GM12878 (cell line): ENCODE measurements around the gene RBM26. TPM values are rescaled to one million over a fixed set of nuclear protein-coding genes. Genes with fewer than 3 reads are reported as not detected.

Experiments used
- ATAC-seq: fragments of 200-7000 bp; cut with Tn5 transposase; 3 replicates; pipeline ENCODE4 v1.9.1; 2020; ENCODE audit warnings: mild to moderate bottlenecking, moderate library complexity
- BruUV-seq: library from RNA; stranded (reverse); fragments of 400-500 nt; replicated peaks from 2 replicates; lab custom pipeline; 2021; lab: Mats Ljungman, UMichigan
- CTCF ChIA-PET: fragments of 300-600 bp; sonication (Branson Sonifier 250); formaldehyde crosslinking; extraction: SDS; loops from one replicate; lab custom pipeline; 2021; ENCODE audit warnings: inconsistent platforms; lab: Yijun Ruan, JAX
- POLR2A ChIA-PET: fragments of 350-600 bp; formaldehyde crosslinking; extraction: SDS; loops from one replicate; lab custom pipeline; 2021; ENCODE audit warnings: inconsistent platforms; lab: Charles Lee
- RAD21 ChIA-PET: fragments of 300-600 bp; sonication (Branson Sonifier 250); formaldehyde crosslinking; loops from one replicate; lab custom pipeline; 2023; ENCODE audit warnings: antibody characterized with exemption; ENCODE audit not compliant: unreplicated experiment; lab: Charles Lee
- SMC1A ChIA-PET: fragments of 300-600 bp; sonication (Branson Sonifier 250); formaldehyde crosslinking; loops from one replicate; lab custom pipeline; 2023; ENCODE audit not compliant: unreplicated experiment, uncharacterized antibody; lab: Charles Lee
- DNase-seq: peaks from one replicate; pipeline ENCODE4 v3.0.0-alpha.2; 2011; ENCODE audit warnings: low read depth, low spot score
- FAIRE-seq: peaks from 3 replicates; lab custom pipeline; 2011; peaks lifted over from hg19 to GRCh38; lab: Jason Lieb, UNC
- H2AFZ ChIP-seq: 2 replicates; pipeline ENCODE4 v1.6.0; 2011; ENCODE audit warnings: low read depth, low read length, control low read depth; ENCODE audit not compliant: control insufficient read depth
- H3K27ac ChIP-seq: 2 replicates; pipeline ENCODE4 v1.5.1; 2011; ENCODE audit warnings: control low read depth; ENCODE audit not compliant: control insufficient read depth, insufficient read depth
- H3K27me3 ChIP-seq, 2 experiments: replicated peaks in 1 of 2; 2 replicates each; pipeline versions ENCODE4 v1.6.0 to v1.6.1; 2011; ENCODE audit warnings: low read length in 1 of 2; ENCODE audit not compliant: control insufficient read depth in 2 of 2, insufficient read depth in 2 of 2
- H3K36me3 ChIP-seq, 2 experiments: 2 replicates each; pipeline ENCODE4 v1.5.1; 2011; ENCODE audit warnings: low read length in 1 of 2; ENCODE audit not compliant: control insufficient read depth in 2 of 2, insufficient read depth in 2 of 2
- H3K4me1 ChIP-seq: 2 replicates; pipeline ENCODE4 v1.6.1; 2011; ENCODE audit warnings: mild to moderate bottlenecking, low read length, moderate library complexity, mixed read lengths; ENCODE audit not compliant: control insufficient read depth, insufficient read depth
- H3K4me2 ChIP-seq: 2 replicates; pipeline ENCODE4 v1.6.0; 2011; ENCODE audit warnings: control low read depth; ENCODE audit not compliant: control insufficient read depth, insufficient read depth
- H3K4me3 ChIP-seq: fragments of 200-600 bp; sonication (generic); 2 replicates; pipeline ENCODE4 v1.5.1; 2016
- H3K79me2 ChIP-seq: 2 replicates; pipeline ENCODE4 v1.6.0; 2011; ENCODE audit warnings: low read length; ENCODE audit not compliant: control insufficient read depth, insufficient read depth
- H3K9ac ChIP-seq: 2 replicates; pipeline ENCODE4 v1.8.0; 2011; ENCODE audit warnings: low read length, control low read depth, mixed read lengths; ENCODE audit not compliant: control insufficient read depth, insufficient read depth
- H3K9me3 ChIP-seq: replicated peaks from 3 replicates; pipeline ENCODE4 v1.5.1; 2011; ENCODE audit warnings: mild to moderate bottlenecking, low read length; ENCODE audit not compliant: control insufficient read depth, insufficient read depth
- H4K20me1 ChIP-seq: 2 replicates; pipeline ENCODE4 v1.6.0; 2011; ENCODE audit not compliant: control insufficient read depth, insufficient read depth
- CBFB ChIP-seq: IDR thresholded peaks from 2 replicates; pipeline ENCODE4 v1.6.1; 2016; ENCODE audit warnings: antibody characterized with exemption, low read depth
- CBX5 ChIP-seq: sonication (generic); IDR thresholded peaks from 2 replicates; pipeline ENCODE4 v1.6.1; 2016; ENCODE audit warnings: low read depth, moderate library complexity, mild to moderate bottlenecking, inconsistent platforms
- EP300 ChIP-seq, 2 experiments: fragments of 150-350 bp in 1 of 2; IDR thresholded peaks; 2 replicates each; pipeline ENCODE4 v1.6.1; 2011 to 2012; ENCODE audit warnings: low read depth in 2 of 2, low read length in 2 of 2, borderline replicate concordance in 1 of 2, improper control_type of control experiment in 1 of 2, inconsistent platforms in 1 of 2; ENCODE audit not compliant: control insufficient read depth in 1 of 2
- GATAD2B ChIP-seq: fragments of 450-650 bp; conservative IDR thresholded peaks from 2 replicates; pipeline ENCODE4 v1.6.1; 2017; ENCODE audit warnings: low read depth, mild to moderate bottlenecking, moderate library complexity
- KAT2A ChIP-seq: conservative IDR thresholded peaks from 2 replicates; pipeline ENCODE4 v1.6.1; 2011; ENCODE audit warnings: low read depth, low read length; ENCODE audit not compliant: control insufficient read depth
- NFIC ChIP-seq: IDR thresholded peaks from 2 replicates; pipeline ENCODE4 v1.6.1; 2012; ENCODE audit warnings: low read depth, mild to moderate bottlenecking, inconsistent platforms, low read length, moderate library complexity
- NFYB ChIP-seq: IDR thresholded peaks from 2 replicates; pipeline ENCODE4 v1.6.1; 2011; ENCODE audit warnings: low read depth, mild to moderate bottlenecking, low read length, improper control_type of control experiment, moderate library complexity; ENCODE audit not compliant: insufficient read depth
- NR2F1 ChIP-seq: fragments of 450-650 bp; conservative IDR thresholded peaks from 2 replicates; pipeline ENCODE4 v1.6.1; 2017; ENCODE audit warnings: mild to moderate bottlenecking
- SMARCA5 ChIP-seq: fragments of 450-650 bp; IDR thresholded peaks from 2 replicates; pipeline ENCODE4 v1.6.1; 2017; ENCODE audit warnings: mild to moderate bottlenecking
- TAF1 ChIP-seq: IDR thresholded peaks from 2 replicates; pipeline ENCODE4 v1.6.1; 2011; ENCODE audit warnings: mild to moderate bottlenecking, low read depth, low read length, borderline replicate concordance
- TCF12 ChIP-seq: IDR thresholded peaks from 2 replicates; pipeline ENCODE4 v1.6.1; 2011; ENCODE audit warnings: low read depth, mild to moderate bottlenecking, low read length
- TCF7 ChIP-seq: IDR thresholded peaks from 2 replicates; pipeline ENCODE4 v1.6.1; 2014; ENCODE audit warnings: antibody characterized with exemption, borderline replicate concordance
- WGBS: methylation state at CpG from one replicate; pipeline ENCODE4 v1.1.6; 2016; ENCODE audit warnings: low lambda C conversion rate; ENCODE audit not compliant: insufficient replicate concordance, insufficient coverage; ENCODE audit errors: missing lambda C conversion rate; 5-methylcytosine and 5-hydroxymethylcytosine counted together
- in situ Hi-C: fragments of 300-500 bp; cut with MboI; formaldehyde crosslinking; loops from 9 replicates; pipeline ENCODE4 v1.14.3; 2018; ENCODE audit warnings: mixed read lengths
- intact Hi-C: fragments of 100-400 bp; cut with micrococcal nuclease; formaldehyde crosslinking; loops from one replicate; pipeline ENCODE4 v1.14.2; 2022; ENCODE audit not compliant: unreplicated experiment
- polyA plus RNA-seq, 11 experiments: library from polyadenylated mRNA; depleted of rRNA in 4 of 11; unstranded in 6 of 11; stranded (reverse) in 5 of 11; fragments of >200 nt; fragmentation: Nextera tagmentation in 4 of 11; fragmentation: Illumina TruSeq in 1 of 11; extraction: Ambion mirVana in 4 of 11; extraction: Trizol in 1 of 11; gene quantifications; 1 replicate in 1 of 11; 2 replicates in 10 of 11; pipeline versions ENCODE4 v1.2.1 to v1.2.3, GENCODE V29; 2011 to 2016; ENCODE audit warnings: inconsistent platforms in 2 of 11, missing spikeins in 2 of 11, low read depth in 1 of 11
- total RNA-seq, 4 experiments: library from RNA; depleted of rRNA in 3 of 4; stranded (reverse); fragments of >200 nt in 3 of 4; fragmentation: Illumina TruSeq in 1 of 4; extraction: Trizol in 1 of 4; gene quantifications; 2 replicates each; pipeline versions ENCODE4 v1.2.1 to v1.2.3, GENCODE V29; 2013 to 2021
- TF ChIP-seq, protein P1 (sequence below): fragments of 450-650 bp; IDR thresholded peaks from 2 replicates; pipeline ENCODE4 v1.6.1; 2017; ENCODE audit warnings: antibody characterized with exemption, mild to moderate bottlenecking, moderate library complexity
- TF ChIP-seq, protein P2 (sequence below): IDR thresholded peaks from 2 replicates; pipeline ENCODE4 v1.6.1; 2011; ENCODE audit warnings: low read depth, mild to moderate bottlenecking, low read length, moderate library complexity, borderline replicate concordance; ENCODE audit errors: extremely low read depth
- TF ChIP-seq, protein P3 (sequence below): fragments of 450-650 bp; IDR thresholded peaks from 2 replicates; pipeline ENCODE4 v1.6.1; 2016; ENCODE audit warnings: mild to moderate bottlenecking
- TF ChIP-seq, protein P4 (sequence below): fragments of 450-650 bp; IDR thresholded peaks from 2 replicates; pipeline ENCODE4 v1.6.1; 2017; ENCODE audit warnings: borderline replicate concordance

Gene RBM26
- total and polyA plus RNA-seq, 10 of the 15 experiments (the other 5 are each of a cell fraction or from before 2014, with no cell fraction given) = 17.6 to 71.3 (median 38.9) TPM

DNA sequence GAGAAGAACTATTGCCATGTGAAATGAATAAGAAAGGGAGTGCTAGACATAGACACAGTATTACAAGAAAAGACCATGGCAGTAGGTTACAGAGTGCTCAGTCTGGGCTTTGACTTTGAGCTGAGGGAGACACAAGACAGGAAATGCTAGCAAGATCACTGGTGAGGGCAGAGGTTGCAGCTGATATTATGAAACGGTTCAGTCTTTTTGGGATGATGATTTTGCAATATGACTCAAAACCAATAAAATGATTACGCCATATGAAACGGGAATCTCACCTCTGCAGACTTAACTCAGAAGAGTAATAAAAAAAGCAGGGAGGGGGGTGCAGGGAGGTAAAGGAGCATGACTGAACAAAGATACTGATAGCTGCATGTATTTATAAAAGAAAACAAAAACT lies 123.1 kb downstream of the RBM26 start (continued):
- TF ChIP-seq, protein P1, sequence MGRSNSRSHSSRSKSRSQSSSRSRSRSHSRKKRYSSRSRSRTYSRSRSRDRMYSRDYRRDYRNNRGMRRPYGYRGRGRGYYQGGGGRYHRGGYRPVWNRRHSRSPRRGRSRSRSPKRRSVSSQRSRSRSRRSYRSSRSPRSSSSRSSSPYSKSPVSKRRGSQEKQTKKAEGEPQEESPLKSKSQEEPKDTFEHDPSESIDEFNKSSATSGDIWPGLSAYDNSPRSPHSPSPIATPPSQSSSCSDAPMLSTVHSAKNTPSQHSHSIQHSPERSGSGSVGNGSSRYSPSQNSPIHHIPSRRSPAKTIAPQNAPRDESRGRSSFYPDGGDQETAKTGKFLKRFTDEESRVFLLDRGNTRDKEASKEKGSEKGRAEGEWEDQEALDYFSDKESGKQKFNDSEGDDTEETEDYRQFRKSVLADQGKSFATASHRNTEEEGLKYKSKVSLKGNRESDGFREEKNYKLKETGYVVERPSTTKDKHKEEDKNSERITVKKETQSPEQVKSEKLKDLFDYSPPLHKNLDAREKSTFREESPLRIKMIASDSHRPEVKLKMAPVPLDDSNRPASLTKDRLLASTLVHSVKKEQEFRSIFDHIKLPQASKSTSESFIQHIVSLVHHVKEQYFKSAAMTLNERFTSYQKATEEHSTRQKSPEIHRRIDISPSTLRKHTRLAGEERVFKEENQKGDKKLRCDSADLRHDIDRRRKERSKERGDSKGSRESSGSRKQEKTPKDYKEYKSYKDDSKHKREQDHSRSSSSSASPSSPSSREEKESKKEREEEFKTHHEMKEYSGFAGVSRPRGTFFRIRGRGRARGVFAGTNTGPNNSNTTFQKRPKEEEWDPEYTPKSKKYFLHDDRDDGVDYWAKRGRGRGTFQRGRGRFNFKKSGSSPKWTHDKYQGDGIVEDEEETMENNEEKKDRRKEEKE = no peak
- TF ChIP-seq NR2F1 (no peak), KAT2A (no peak), CBX5 (no peak), GATAD2B (no peak), NFYB (no peak), CBFB (no peak)
- TF ChIP-seq, protein P2, sequence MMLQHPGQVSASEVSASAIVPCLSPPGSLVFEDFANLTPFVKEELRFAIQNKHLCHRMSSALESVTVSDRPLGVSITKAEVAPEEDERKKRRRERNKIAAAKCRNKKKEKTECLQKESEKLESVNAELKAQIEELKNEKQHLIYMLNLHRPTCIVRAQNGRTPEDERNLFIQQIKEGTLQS = no peak
- TF ChIP-seq, protein P3, sequence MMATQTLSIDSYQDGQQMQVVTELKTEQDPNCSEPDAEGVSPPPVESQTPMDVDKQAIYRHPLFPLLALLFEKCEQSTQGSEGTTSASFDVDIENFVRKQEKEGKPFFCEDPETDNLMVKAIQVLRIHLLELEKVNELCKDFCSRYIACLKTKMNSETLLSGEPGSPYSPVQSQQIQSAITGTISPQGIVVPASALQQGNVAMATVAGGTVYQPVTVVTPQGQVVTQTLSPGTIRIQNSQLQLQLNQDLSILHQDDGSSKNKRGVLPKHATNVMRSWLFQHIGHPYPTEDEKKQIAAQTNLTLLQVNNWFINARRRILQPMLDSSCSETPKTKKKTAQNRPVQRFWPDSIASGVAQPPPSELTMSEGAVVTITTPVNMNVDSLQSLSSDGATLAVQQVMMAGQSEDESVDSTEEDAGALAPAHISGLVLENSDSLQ = no peak

DNA sequence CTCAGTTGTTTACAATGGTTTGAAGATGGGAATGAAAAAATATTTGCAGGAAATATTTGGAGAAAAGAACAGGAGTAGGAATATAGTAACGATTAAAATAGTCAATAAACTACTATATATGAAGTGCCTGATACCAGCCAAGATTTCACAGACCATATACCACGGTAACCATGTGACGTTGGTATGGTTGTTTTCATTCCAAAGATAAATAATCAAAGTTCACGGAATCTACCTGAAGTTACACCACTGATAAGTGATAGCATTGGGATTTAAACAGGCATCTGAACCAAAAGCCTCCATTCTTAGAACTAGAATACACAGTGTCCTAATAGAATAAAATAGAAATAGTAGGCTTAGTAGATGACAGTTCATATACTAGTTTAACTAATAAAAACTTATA lies 123.5 kb downstream of the RBM26 start:
- Histone ChIP-seq H3K4me2 (no peak overlapping the region), H3K27ac (no peak overlapping the region), H2AFZ (no peak overlapping the region), H4K20me1 (no peaks in the 10 kb centered on the region), H3K79me2 (no peaks in the 10 kb centered on the region), H3K4me3 (no peak overlapping the region), H3K9ac (no peak overlapping the region), H3K4me1 (no peaks in the 10 kb centered on the region), H3K27me3 (no peaks in the 10 kb centered on the region), H3K36me3 (no peaks in the 10 kb centered on the region), H3K9me3 (no peaks in the 10 kb centered on the region)
- intact Hi-C loops (no loop called here), in situ Hi-C loops (no loop called here)
- ChIA-PET RAD21 (no interaction called here), CTCF (no interaction called here), POLR2A (no interaction called here), SMC1A (no interaction called here)
- WGBS = 34% methylated on average over 4 of the region's 4 CpGs
- no TSS peak for BruUV-seq
- FAIRE-seq (no peak), DNase-seq (no peak), ATAC-seq (no peak)
- TF ChIP-seq SMARCA5 (no peak), TCF7 (no peak), NR2F1 (no peak), EP300 (IDR thresholded peaks at IDR 0.05; ENCODE audit: borderline replicate concordance in 1 of 2, control insufficient read depth in 1 of 2, low read depth in 2 of 2, low read length in 2 of 2) (no peak), TCF12 (no peak), TAF1 (no peak), NFIC (no peak)
- TF ChIP-seq, protein P4, sequence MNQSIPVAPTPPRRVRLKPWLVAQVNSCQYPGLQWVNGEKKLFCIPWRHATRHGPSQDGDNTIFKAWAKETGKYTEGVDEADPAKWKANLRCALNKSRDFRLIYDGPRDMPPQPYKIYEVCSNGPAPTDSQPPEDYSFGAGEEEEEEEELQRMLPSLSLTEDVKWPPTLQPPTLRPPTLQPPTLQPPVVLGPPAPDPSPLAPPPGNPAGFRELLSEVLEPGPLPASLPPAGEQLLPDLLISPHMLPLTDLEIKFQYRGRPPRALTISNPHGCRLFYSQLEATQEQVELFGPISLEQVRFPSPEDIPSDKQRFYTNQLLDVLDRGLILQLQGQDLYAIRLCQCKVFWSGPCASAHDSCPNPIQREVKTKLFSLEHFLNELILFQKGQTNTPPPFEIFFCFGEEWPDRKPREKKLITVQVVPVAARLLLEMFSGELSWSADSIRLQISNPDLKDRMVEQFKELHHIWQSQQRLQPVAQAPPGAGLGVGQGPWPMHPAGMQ = no peak
